Measurements from ENCODE around the gene FAM180A.
"Not testable (repeated sequence)": the region's sequence is repeated elsewhere in the genome, so short reads cannot be mapped to it uniquely, and the experiment has no call there.

Gene FAM180A

DNA sequence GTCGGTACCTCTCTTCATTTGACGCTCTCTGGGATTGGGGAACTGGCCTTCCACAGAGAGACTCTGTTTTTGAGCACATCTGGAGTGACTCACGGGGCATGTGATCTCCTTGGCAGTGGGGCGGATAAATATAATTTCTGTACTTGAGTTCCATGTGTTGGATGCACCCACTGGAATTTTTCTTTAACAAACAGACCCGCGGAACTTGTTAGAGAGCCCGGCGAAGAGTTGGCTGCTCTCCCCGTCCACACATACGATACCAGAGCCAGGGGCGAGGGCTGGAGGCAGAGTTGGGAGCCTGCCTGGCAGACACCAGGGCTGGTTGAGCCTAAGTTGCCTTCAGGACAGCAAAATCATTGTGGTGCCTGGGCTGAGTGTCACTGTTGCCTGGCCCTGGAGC is at the start of gene FAM180A:
FAM180A (minus strand) TSS at position 44 of the 400 bp plus-strand sequence. CDS start 233 bp downstream, outside the sequence.
- no peak for DNase-seq (ENCODE audit: low read depth in 2 of 2)

GRCh38 chr7:135798095-135798494 is 49.5 kb upstream of the FAM180A start:
- no peak for DNase-seq (ENCODE audit: low read depth in 2 of 2)

DNA sequence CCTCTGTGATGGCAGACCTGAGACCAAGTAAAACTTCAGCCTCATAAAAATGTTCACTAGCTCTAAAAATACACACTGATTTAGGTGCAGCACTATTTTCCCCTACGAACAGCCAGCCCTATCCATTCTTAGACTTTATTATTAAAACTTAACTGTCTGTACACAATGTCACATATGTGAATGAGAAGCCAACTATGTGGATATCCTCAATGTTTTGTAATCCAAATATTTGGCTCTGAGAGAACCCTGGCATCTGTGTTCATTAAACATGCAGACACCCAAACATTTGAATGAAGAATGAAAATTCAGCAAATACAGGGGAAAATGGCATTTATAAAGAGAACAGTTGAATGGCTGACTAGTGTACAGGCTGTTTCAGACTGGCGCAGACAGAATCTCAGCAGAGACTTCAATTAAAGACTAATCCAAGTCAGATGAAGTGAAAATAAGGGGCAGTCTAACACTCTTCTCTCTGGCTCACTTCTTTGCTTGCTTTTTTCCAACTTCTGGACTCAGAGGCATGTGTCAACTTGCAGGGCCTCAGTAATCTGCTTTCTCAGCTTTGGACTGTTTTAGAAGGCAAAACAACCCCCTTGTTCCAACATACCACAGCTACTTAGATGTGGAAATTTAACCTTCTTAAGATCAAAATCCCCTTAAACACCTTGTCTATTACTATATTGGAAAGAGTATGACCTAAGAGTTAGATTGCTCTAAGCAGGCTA is 47.4 kb upstream of the FAM180A start:
- DNase-seq (ENCODE audit: low read depth in 2 of 2) = no peak

DNA sequence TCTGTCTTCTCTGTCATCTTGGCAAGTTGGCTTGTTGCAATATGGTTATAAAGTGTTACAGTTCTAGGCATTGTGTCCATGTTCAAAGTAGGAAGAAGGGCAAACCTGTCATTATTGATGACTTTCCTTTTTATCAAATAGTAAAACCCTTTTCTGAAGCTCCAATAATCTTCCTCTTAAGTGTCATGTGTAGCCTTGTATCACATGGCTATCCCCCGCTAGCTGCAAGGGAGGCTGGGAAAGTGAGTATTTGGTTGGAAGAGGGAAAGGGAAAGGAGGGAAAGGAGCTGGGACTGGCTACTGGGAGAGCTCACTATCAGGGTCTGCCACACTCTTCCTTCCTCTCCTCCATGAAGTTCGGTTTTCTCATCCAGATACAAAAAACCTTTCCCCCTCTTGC is 45.2 kb upstream of the FAM180A start:
- no peak for DNase-seq (ENCODE audit: low read depth in 2 of 2)

- no peak for DNase-seq (ENCODE audit: low read depth in 2 of 2)
Observed at GRCh38 chr7:135792866-135793265, 44.3 kb upstream of the FAM180A start.

- DNase-seq (ENCODE audit: low read depth in 2 of 2) = no peak
Observed at GRCh38 chr7:135792363-135792668, 43.7 kb upstream of the FAM180A start.

- no peak for DNase-seq (ENCODE audit: low read depth in 2 of 2)
Observed at GRCh38 chr7:135791543-135792362, 43.1 kb upstream of the FAM180A start.

GRCh38 chr7:135790371-135790977 is 41.9 kb upstream of the FAM180A start:
- no peak for DNase-seq (ENCODE audit: low read depth in 2 of 2)

- no peak for DNase-seq (ENCODE audit: low read depth in 2 of 2)
Observed at GRCh38 chr7:135789956-135790355, 41.3 kb upstream of the FAM180A start.

- no peak for DNase-seq (ENCODE audit: low read depth in 2 of 2)
Observed at GRCh38 chr7:135789431-135789830, 40.8 kb upstream of the FAM180A start.

DNA sequence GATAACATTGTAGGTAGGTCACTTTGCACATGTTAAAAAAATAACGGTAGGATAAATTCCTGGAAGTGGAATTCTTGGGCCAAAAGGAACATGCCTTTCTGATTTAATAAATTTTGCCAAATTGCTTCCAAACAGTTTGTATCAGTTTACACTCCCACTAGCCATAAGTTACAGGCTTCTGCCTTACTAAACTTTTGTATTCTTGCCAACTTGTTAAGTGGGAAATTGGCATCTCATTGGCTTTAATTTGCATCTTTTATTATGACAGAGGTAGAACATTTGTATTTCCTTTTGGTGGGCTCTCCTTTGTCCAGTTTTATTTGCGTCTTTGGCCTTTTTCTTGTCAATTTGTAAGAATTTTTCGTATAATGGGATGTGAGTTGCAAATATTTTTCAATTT is 38.3 kb upstream of the FAM180A start:
- DNase-seq (ENCODE audit: low read depth in 2 of 2) = no peak

DNA sequence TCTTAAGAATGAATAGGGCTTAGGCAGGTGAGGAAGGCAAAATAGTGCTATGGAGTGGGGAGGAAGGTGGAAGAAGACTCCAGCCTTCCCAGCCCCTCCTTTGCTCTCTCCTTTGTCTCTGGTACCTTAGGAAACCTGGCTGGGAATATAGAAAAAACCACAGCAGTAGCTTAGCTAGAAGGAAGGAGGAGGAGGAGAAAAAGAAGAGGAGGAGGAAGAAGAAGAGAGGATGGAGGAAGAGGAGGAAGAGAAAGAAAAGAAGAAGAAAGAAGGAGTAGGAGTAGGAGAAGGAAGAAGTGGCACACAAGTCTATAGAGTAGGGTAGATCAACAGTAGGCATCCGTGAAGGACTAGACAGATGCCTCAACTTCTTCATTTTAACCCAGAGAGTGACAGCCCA is 36.5 kb upstream of the FAM180A start:
- no peak for DNase-seq (ENCODE audit: low read depth in 2 of 2)

DNA sequence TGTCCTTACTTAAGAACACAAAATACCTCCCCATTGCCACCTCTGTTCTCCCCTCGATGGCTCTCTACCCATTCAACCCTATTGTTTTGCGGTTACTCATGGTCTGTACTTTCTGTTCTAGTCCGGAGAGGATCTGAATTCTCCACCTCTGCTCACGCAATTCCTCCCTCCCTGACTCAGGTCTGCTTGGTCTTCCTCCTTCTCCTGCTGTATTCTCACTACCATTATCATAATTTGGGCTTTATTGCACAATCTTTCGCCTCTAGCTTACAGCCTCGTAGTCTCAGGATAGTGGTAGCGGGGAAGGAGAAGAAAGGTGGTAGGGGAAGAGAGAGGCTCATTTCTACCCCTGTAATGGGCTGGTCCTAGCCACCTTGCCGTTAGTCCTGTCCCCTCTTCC is 35.4 kb upstream of the FAM180A start:
- DNase-seq (ENCODE audit: low read depth in 2 of 2) = no peak

- no peak for DNase-seq (ENCODE audit: low read depth in 2 of 2)
Observed at GRCh38 chr7:135782801-135783200, 34.2 kb upstream of the FAM180A start.

GRCh38 chr7:135782377-135782776 is 33.8 kb upstream of the FAM180A start:
- no peak for DNase-seq (ENCODE audit: low read depth in 2 of 2)

- DNase-seq (ENCODE audit: low read depth in 2 of 2) = no peak
Observed at GRCh38 chr7:135777626-135778398, 29.2 kb upstream of the FAM180A start.

GRCh38 chr7:135775915-135776314 is 27.3 kb upstream of the FAM180A start:
- DNase-seq (ENCODE audit: low read depth in 2 of 2) = not testable (repeated sequence)

- DNase-seq (ENCODE audit: low read depth in 2 of 2) = no peak
Observed at GRCh38 chr7:135775230-135775629, 26.6 kb upstream of the FAM180A start.

- DNase-seq (ENCODE audit: low read depth in 2 of 2) = no peak
Observed at GRCh38 chr7:135774284-135774683, 25.7 kb upstream of the FAM180A start.

DNA sequence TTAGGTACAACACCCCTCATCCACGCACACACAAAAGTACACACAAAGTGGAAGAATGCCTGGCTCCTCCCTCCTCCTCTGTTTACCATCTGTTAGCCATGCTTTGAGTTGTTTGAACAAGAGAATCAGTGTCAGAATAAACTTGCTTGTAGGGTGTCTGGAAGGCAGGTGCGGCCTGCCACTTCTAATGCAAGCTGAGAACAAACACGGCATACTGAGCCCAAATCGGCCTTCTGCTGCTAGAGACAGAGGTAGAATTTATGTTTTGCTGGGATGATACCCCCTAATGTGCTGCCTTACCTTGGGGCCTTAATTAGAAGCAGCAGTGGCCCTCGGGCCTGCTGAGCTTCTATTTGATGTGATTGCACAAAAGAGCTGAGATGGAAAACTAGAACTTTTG is 24.9 kb upstream of the FAM180A start:
- DNase-seq (ENCODE audit: low read depth in 2 of 2) = no peak

- DNase-seq (ENCODE audit: low read depth in 2 of 2) = no peak
Observed at GRCh38 chr7:135772639-135773222, 24.1 kb upstream of the FAM180A start.

Measured in stimulated activated CD8-positive, alpha-beta memory T cell treated with anti-CD3 and anti-CD28 coated beads, Interleukin-2, amount 100 ng/mL, for 48 hours (primary cell).